Thyroid gland (tissue), 4 donors: ENCODE results near the gene POLN.

Source experiments
- CTCF ChIP-seq, 6 experiments: fragments of 200-600 bp in 3 of 6; fragments of 450-650 bp in 3 of 6; sonication (generic) in 3 of 6; IDR thresholded peaks; one replicate each; pipeline ENCODE4 v1.5.1; 2016 to 2019; ENCODE audit warnings: antibody characterized with exemption in 6 of 6, mild to moderate bottlenecking in 2 of 6, inconsistent platforms in 1 of 6, moderate library complexity in 1 of 6
- POLR2A ChIP-seq, 2 donors: fragments of 450-650 bp; IDR thresholded peaks; one replicate each; pipeline ENCODE4 v1.6.1; 2017; ENCODE audit warnings: antibody characterized with exemption in 2 of 2, mild to moderate bottlenecking in 2 of 2, moderate library complexity in 1 of 2

DNA sequence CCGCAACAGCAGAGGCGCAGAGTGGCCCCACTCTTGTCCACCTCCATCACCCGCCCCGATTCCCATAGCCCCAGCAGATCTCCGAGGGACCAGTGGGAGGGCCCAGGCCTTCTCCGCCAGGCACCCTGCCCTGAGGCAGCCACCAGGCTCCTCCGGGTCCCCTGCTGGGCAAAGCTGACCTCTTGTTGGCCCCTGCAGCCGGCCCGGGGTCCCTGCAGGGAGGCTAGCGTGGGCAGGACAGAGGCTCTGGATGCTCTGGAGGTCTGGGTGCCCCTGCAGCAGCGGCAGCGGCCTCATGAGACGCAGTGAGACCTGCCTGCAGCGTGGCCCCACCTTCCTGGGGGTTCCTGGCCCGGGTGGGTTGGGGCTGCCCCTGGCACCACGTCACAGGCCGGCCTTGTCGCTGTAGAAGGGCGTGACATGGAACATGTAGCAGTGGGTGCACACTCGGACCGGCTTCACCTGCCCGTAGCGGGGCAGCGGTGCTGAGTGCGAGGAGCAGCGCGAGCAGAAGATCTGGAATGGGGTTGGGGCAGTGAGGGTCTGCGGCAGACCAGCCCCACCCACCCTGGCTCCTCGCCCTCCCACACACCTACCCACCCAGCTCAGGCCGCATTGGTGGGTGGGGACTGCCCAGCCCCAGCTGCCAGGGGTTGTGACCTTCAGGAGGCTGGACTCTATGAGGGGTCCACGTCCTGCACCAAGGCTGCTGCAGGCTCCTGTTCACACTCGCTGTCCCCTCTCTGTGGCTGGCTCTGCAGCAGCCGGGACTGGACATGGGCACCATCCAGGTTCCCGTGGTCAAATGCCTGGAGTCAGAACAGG is 28.6 kb upstream of the POLN start:
- TF ChIP-seq CTCF (IDR thresholded peaks at IDR 0.05) (no peak), POLR2A (IDR thresholded peaks at IDR 0.05) (no peak)
